HG02938 (cell line): ENCODE data around the gene USP1.
A peak's percentile ranks its signal among the peaks of the same experiment; 100 is the strongest.

Experiments
- ATAC-seq: cut with Tn5 transposase; IDR thresholded peaks from one replicate; pipeline ENCODE4 v1.9.1; 2021; ENCODE audit warnings: mild to moderate bottlenecking, moderate library complexity; ENCODE audit not compliant: unreplicated experiment

Gene USP1, protein sequence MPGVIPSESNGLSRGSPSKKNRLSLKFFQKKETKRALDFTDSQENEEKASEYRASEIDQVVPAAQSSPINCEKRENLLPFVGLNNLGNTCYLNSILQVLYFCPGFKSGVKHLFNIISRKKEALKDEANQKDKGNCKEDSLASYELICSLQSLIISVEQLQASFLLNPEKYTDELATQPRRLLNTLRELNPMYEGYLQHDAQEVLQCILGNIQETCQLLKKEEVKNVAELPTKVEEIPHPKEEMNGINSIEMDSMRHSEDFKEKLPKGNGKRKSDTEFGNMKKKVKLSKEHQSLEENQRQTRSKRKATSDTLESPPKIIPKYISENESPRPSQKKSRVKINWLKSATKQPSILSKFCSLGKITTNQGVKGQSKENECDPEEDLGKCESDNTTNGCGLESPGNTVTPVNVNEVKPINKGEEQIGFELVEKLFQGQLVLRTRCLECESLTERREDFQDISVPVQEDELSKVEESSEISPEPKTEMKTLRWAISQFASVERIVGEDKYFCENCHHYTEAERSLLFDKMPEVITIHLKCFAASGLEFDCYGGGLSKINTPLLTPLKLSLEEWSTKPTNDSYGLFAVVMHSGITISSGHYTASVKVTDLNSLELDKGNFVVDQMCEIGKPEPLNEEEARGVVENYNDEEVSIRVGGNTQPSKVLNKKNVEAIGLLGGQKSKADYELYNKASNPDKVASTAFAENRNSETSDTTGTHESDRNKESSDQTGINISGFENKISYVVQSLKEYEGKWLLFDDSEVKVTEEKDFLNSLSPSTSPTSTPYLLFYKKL

DNA sequence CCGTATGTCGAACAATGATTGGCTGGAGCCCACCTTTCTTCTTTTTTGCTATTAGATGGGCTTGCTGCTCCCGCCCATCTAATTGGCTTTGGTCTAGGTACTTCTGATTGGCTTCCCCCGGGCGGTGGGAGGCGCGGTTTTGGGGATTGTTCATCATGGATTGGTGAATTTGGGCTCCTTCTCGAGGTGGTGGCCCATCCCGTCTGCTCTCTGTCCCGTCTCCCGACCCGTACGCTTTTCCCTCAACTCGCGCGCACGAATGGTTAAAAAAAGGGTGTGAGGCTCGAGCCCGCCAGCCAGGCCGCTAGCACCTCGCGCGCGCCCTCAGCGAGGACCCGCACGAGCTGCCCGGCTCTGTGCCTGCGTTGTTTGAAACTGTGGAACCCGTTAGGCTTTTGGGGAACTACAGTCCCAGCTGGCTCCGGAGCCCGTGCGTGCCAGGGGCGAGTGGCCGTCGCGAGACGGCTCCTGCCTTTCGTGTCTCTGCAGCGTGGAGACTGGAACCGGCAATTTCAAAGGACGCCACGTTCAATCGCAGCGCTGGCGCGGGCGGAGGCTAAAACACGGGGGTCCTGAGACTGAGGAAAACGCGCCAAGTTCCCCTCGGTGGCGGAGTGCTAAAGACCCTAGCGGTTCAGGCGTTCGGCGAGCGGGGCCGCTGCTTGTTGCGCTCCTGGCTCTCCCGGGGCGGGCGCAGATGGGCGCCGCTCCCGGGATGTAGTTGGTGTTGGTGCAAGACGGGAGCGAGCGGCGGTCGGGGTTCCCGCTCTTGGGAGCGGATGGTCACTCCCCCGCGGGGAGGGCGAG, at the start of gene USP1:
Gene USP1, plus strand, starts transcription at position 584 of the 807 bp plus-strand sequence. CDS start 2,819 bp downstream, outside the sequence.
- ATAC-seq = peak; percentile 77

DNA sequence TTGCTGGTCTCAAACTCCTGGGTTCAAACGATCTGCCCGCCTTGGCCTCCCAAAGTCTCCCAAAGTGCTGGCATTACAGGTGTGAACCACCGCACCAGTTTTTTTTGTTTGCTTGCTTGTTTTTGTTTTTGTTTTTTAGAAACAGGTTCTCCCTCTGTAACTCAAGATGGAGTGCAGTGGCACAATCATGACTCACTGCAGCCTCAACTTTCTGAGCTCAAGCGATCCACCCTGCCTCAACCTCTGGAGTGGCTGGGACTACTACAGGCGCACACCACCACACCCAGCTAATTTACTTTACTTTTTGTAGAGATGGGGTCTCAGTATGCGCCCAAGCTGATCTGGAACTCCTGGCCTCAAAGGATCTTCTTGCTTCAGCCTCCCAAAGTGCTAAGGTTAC, 47.3 kb upstream of the USP1 start:
- ATAC-seq = no peak

DNA sequence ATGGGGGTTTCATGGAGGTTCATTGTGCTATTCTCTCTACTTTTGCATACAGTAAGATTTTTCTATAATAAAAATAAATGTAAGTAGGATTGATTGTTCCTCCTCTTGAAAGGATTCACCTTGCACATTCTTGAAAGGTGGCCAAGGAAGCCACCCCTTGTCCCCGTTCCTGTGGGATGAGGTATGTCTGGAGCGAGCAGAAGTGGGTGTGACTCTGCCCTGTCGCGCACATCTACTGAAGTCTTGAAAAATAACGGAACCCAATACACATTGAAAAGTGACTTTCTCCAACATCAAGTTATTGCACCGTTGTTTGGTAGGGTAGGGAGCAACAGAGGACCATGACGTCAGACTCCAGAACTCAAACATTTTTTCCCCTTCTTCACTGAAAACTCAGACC, 46.8 kb upstream of the USP1 start:
- no peak for ATAC-seq

DNA sequence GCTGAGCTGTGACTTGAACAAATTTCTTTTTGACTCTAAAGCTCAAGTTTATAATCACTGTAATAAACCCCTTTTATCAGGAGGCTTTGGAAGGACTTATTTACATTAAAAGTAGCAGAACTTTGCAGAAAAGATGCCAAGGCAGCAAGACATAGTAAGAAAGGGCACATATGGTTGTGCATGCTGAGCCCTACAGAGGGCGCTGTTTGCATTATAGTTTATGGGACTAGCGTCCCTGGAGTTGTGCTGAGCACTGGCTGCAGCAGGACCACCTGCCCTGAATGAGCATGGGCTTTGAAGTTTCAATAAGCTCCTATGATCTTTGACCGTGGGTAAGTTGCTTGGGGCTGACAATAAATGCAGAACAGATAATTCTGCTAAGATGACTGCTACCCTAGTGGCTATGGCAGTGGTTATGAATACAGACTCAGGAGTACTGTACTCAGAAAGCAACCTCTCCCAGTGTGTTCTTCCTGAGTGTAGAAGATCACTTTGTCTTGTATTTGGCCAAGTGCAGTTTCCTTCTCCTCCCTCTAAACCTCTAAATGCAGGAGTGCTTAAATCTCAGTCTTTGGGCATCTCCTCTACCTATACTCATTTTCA, 45.4 kb upstream of the USP1 start:
- ATAC-seq = no peak

DNA sequence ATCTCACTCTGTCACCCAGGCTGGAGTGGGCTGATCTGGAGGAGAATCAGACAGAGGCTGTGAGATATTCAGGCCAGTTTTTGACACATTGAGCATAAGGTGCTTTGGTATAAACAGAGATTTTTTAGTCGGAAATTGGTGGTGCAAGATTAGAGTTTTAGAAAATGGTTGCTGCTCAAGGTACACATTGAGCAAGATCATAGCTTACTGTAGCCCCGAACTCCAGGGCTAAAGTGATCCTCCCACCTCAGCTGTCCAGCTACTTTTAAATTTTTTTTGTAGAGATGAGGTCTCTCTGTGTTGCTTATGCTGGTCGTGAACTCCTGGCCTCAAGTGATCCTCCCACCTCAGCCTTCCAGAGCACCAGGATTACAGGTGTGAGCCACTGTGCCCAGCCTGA, 43.9 kb upstream of the USP1 start:
- no peak for ATAC-seq

DNA sequence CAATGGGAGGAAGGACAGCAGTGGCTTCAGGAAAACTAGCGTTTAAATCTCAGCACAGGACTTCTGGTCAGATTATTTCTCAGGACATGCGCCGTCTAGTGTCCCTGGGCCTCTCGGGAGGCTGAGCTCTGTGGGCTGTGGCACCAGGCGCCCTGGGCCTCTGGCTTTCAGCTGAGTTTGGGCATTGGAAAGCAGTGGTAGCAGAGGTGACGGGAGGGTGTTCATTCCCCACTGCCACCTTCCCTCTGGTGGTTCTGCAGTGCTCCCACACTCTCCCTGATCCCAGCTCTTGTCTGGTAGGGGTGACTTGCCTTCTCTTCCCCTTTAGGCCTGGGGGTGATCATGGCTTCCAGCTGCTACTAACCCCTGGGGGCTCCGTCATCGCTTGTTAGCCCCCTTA, 42.2 kb upstream of the USP1 start:
- no peak for ATAC-seq

DNA sequence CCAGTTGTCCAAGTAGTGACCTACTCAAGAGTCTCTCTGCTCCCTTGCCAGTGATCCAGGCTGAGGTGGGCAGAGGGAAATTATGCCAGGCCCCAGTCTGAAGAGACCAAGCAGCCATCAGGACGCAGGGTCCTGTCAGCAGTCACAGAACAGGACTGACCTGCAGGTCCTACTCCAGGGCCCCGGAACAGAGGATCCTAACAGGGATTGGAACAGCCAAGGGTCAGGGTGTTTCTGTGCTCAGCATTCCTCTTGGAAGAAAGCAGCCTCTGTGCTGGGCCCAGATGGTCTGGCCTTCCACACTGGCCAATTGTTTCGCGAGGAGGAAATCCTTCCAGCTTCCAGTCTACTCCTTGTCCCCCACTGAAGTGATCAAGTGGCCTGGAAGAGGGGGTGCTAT, 41.6 kb upstream of the USP1 start:
- no peak for ATAC-seq

DNA sequence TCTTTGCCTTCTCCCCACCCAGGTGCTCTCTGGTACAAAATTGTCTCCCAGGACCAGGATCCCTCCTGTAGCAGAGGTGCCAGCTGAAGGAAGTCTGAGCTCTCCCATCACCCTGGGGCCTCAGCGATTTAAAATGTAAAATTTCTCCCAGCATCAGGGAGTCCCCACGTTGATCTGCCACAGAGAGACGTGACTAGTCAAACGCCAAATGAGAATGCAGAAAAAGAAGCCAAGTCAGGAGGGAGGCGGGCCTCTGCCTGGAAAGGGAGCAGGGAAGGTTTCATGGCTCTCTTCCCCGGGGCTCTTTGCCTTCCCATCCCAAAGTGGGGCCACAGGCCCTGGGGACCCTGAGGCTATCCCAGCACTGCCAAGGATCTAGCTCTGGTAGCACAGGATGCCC, 40.0 kb upstream of the USP1 start:
- no peak for ATAC-seq

DNA sequence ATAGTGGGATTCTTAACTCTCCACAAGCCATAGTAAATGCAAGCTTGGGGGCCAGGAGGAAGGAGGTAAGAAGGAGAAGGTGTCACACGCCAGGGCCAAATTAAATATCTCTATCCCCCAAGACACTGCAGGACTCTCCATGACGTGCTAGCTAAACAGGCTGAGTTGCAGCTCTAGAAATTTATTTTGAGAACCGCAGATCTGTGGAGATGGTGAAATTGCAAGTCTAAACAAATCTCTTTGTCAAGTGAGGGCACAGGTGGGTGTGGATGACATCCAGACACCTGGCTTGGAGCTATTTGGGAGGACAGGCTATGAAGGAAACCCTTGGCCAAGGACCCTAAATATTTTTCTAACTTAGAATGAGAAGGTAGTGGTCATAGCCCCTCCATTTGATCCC, 39.5 kb upstream of the USP1 start:
- no peak for ATAC-seq

DNA sequence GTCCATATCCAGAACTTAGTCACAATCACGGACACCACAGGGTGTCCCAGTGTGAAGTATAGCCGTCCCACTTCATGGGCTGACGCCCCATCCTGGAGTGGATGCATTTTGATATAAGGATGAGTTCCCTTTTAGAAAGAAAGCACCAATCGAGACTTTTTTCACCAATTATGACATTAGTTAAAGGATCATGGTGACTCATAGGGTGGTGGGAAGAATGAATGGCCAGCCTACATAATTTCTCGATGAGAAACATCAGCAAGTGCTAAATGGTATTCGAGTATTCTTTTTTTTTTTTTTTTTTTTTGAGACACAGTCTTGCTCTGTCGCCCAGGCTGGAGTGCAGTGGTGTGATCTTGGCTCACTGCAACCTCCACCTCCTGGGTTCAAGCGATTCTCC, 38.5 kb upstream of the USP1 start:
- ATAC-seq = no peak

DNA sequence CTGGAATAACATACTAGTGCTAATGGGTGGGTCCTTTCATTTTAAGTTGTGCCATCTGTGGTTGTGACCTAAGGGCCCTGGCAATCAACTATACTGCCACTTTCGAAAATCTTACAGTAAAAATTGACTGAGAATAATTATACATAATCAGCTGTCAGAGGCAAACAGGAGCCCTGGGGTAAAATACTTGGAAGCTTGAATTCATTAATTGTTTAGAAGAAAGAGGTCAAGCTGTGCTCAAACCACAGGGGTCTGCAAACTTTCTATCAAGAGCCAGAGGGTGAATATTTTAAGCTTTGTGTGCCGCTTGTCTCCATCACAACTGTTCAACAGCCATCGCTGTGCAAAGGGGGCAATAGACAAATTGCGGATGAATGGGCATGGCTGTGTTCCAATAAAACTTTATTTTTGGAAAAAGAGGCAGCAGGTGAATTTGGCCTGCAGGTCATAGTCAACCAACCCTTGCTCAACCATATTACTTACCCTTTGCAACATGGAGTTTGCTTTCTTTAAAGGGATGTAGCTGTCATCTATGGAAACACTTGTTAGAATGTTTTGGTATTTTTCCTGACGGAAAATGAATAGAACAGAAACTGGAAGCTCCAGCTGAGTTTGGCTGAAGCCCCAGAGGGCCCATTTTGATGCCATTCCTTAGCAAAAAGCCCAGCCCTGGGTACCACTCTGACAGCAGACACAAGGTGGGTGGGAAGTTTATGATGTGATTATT, 35.7 kb upstream of the USP1 start:
- ATAC-seq = no peak

DNA sequence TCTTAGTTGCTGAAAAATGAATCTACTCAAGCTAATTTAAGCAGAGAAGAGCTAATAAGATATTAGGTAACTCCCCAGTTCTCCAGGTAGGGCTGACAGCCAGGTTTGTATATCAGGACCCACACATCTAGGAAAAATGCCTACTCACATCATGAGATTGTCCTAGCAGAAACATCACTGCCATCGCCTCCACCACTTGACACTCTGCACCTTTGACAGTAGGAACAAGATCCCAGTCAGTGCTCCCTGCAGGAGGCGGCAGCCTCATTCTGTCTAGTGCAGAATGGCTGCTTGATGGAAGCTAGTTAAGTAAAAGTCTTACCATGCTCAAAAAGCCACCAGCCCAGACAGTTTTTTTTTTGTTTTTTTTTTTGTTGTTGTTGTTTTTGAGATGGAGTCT, 31.6 kb upstream of the USP1 start:
- ATAC-seq = no peak

DNA sequence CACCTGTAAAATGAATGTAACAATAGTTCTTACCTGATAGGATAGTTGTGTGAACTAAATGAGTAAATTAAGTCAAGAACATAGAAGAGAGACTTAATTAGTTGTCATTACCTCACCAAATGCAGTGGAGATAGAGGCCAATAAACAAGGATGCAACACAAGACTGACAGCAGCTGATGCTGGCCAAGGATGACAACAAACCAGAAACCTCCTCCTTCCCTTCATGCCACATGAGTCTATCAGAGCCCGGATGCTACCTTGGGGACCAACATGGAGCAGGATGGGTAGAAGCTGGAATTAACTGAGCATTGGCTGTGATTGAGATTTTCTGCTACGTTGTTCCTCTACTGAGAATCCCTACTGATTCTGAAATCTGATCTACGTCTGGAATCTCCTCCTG, 30.3 kb upstream of the USP1 start:
- ATAC-seq = no peak

DNA sequence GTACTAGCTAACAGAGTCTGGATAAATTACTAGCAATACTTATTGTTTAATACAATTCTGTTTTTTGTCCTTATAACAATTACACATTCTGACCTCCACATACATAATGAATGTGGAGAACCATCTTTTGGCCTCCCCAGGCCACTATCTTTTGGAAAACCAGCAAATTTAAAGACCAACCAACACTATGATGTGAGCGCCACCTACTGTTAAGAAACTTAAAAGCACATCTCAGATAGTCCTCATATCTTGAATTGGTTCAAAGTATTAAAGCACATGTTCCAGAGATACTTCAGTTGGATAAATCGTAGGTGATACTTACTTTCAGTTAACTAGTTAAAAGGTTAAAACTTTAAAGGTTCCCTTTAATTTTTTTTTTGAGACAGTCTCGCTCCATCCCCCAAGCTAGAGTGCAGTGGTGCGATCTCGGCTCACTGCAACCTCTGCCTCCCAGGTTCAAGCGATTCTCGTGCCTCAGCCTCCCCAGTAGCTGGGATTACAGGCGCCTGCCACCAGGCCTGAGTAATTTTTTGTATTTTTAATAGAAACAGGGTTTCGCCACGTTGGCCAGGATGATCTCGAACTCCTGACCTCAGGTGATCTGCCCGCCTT, 29.3 kb upstream of the USP1 start:
- ATAC-seq = no peak

DNA sequence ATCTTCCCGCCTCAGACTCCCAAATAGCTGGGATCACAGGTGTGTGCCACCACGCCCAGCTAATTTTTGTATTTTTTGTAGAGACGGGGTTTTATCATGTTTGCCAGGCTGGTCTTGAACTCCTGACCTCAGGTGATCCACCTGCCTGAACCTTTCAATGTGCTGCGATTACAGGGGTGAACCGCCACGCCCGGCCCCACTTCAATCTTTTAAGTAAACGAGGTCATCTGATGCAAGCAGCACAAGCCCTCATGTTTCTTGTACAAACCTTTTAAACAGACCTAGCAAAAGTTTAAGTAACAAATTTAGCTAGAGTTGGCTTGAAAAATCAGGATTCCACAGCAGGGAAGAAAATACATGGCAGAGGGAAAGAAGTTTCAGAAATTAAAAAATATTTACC, 21.2 kb upstream of the USP1 start:
- no peak for ATAC-seq

DNA sequence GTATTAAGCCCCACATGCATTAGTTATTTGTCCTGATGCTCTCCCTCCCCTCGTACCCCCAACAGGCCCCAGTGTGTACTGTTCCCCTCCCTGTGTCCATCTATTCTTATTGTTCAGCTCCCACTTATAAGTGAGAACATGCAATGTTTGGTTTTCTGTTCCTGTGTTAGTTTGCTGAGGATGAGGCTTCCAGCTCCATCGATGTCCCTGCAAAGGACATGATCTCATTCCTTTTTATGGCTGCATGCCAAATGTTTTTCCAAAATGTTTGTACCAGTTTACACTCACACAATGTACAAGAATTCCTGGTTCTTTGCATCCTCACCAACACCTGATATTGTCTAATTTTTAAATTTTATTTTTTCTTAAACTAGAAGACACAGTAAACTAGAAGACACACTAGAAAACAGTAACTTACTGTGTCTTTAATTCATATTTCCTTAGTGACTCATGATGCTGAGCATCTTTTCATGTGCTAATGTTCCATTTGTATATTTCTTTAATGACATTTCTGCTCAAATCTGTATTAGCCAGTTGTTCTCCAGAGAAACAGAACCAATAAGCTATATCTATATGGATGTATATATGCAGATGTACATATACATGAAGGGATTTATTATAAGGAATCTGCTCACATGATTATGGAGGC, 19.4 kb upstream of the USP1 start:
- ATAC-seq = no peak

DNA sequence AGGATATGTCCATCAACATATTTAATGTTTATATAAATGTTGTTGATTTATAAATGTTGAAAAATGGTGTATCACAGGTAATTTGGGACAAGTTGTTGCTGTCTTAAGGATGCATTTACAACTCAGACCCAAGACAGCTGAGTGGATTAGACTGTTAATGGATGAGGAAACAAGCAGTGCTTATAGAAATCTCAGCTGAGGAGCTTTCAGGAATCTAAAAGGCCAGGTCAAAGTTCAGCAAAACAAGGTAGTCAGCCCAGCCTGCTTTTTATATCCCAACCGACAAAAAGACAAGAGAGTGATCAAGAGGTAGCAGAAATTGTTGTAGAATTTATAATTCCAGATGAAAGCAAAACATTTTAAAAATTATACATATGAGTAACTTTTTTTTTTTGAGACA, 16.6 kb upstream of the USP1 start:
- ATAC-seq = no peak

DNA sequence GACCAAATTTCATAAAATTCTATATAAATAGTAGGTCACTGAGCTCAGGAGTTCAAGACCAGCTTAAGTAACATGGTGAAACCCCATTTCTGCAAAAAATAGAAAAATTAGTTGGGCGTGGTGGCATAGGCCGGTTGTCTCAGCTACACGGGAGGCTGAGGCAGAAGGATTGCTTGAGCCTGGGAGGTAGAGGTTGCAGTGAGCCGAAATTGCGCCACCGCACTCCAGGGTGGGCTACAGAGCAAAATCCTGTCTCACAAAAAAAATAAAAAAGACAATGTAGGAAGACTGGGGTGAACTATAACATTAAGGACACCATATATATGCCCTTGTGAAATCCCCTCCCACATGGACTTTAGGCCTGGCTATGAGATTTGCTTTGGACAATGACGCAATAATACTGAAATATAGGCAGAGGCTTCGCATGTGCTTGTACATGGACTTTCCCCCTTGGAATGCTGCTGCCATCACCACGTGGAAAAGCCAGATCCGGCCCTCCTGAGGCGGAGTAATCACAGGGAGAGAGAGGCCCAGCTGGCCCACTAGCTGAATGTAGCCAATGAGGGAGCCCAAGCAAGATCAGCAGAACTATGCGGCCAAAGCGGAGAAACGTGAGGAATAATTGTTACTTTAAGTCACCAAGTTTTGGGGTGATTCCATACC, 13.1 kb upstream of the USP1 start:
- ATAC-seq = no peak

DNA sequence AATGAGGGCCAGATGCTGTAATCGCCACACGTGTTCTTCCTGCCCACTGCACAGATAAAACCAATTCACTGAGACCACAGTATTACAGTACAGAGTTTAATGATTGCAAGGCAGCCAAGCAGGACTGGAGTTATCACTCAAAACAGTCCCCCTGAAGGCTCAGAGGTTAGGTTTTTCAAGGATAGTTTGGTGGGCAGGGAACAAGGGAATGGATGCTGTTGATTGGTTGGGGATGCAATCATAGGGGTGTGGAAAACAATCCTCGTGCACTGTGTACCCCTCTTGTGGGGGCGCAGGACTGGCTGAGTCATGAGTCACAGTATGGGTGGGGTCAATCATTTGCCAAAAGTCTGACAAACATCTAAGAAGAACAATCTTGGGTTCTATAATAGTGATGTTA, 12.4 kb upstream of the USP1 start:
- no peak for ATAC-seq
